Fibroblast of skin of right quadriceps (primary cell): ENCODE measurements around the gene PSMB8.

ENCODE experiments used
- DNase-seq: peaks from one replicate; pipeline ENCODE4 v3.0.0-alpha.2; 2013

The PSMB8 gene

DNA sequence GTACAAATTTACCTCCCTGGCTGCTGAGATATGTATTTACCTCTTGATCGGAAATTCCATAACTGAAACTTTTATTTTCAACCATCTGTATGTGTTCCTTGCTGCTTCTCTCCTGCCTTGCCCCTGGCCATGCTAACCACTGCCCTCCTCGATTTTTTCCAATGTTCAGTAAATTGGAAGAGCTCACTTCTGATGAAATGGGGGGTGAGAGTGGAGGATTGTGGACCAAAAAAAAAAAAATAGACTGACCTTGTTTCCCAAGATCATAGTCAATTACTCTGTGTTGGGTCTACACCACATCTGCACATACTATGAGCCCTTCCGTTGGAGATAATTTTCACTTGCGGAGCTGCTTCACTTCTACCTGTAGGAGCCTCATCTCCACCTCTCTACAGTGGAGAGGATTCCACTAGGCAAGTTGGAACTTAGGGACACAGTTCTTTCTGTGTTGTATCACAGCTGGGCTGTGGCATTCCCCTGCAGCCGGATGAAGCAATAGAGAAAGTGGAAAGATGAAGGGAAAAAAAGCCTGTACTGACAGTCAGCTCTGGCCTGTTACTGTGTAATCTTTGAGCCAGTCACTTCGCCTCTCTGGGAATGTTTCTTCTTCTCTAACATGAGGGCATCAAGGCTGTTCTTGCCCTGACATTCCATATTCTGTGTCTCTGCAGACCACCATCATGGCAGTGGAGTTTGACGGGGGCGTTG lies 11.8 kb upstream of the PSMB8 start:
- no peak for DNase-seq

DNA sequence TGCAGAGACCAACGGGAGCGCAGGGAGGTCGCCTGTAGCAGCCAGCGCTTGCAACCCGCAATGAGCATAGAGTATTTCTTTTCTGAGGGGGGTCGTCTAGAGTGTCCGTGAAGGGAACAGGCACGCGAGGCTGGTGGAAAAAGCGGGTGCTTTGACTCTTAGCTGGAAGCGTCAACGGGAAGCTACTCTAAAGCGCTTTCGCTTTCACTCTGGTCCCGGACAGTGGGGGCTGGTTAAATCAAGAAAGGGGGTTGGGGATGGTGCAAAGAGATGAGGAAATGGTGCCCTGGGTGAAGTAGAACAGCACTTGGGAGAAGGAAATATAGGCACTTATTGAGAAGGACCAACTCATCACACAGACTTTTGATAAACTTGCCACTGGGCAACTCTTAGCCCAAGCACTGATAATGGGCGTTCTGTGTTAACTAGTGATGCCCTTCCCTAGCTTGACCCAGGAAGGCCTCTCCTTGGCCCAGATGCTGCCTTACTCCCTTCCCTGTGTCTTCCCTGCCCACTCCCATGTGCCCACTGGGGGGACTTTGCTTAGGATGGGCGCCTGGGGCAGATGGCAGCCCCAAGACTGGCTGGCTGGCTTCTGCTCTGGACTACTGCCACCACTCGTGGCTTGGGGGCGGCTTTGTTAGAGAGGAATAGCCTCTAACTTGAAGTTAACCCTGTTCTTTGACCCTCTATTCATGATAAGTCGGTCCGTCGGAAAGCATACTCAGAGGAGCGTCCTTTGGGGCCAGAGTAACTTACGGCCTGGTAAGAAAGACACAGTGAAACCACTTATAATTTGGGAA lies 10.7 kb upstream of the PSMB8 start:
- peak; percentile 21 for DNase-seq

DNA sequence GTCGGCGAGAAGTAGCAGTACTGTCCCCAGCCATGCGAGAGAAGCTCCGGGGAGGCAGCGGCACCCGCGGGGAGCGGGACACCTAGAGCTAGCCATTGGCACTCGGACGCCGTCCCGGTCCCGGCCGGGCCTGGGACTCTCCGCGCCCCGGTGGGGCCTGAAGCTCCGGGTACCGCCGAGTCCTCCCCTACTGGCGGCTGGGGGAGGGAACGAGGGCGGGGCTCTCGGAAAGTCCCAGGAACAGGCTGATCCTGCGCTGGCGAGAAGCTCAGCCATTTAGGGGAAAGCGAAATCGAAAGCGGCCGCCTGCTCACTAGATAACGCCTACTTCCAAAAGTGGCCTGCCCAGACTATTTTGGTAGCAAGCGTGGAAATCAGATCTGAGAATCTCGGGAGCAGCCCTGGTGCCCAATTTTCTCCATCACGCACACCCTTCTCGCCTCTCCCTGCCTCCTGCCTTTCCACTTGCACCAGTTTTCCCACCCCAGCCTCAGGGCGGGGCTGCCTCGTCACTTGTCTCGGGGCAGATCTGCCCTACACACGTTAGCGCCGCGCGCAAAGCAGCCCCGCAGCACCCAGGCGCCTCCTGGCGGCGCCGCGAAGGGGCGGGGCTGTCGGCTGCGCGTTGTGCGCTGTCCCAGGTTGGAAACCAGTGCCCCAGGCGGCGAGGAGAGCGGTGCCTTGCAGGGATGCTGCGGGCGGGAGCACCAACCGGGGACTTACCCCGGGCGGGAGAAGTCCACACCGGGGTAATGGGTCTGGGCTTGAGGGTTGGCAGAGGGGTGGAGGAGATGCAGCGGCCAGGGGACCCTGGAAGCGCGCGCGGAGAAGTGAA lies 9.9 kb upstream of the PSMB8 start, which contains the start of the genes PSMB9 and TAP1:
TSS of gene PSMB9 (plus strand) at position 652 of the 835 bp plus-strand sequence. CDS start at position 690, 38 bp downstream.
TSS of gene TAP1 (minus strand) at position 164 of the 835 bp plus-strand sequence. CDS start at position 96, 68 bp downstream.
- peak; percentile 89 for DNase-seq

DNA sequence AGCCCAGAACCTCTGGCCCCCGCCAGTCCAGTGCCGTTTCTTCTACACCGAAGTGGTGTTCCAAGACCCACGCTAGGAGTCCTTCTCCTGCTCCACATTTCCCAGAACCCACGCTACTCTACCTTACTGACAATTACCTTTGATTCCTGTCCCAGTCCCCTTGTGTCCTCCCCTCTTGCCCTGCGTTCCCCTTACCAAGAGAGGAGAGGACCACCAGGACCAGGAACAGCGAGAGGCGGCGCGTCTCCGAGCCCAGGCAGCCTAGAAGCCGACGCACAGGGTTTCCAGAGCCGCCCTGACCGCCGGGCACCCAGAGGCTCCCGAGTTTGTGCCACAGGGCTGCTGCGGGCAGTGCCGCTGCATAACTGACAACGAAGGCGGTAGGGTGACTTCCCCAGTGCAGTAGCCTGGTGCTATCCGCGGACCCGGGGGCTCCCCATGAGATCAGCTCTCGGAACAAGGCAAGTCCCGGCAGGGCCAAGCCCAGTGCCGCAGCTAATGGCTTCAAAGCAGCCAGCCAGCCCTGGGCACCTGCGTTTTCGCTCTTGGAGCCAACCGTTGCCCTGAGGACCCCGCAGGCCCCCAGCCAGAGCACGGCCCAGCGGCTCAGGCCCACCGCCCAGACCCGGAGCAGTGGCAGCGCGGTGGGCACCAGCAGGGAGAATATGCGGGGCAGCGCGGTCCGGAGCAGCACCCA lies 9.1 kb upstream of the PSMB8 start:
- peak; percentile 15 for DNase-seq

DNA sequence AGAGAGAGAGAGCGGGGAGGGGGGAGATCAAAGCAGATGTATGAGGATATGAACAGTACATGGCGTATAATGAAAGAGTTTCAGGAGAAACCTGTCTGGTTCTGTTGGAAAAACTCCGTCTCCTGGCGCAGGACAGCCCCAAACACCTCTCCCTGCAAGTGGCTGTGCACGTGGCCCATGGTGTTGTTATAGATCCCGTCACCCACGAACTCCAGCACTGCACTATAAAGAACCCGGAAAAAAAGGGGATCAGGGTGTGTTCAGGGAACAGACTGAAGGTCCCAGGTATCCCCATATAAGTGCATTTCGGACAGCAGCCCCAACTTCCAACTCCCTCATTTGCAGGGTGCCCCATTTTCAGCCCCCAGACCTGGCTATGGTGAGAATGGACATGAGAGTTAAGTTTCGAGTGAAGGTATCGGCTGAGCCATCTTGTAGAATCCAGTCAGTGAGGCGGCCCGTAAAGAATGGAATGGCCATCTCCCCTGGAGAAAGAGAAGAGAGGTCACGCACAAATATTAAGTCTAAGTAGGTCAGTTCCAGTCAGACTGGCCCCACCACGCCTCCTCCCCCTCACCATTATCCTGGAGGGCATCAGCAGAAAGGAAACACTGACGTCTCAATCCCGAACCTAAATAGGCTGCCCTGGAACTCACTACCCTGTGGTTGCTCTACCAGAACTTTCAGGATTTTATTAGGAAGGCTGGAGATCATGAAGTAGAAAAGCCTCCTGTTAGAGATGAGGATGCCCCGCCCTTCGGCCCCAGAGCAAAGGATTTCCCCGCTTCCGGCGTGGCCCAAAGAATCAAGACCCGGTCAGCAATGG lies 8.4 kb upstream of the PSMB8 start:
- DNase-seq = no peak

DNA sequence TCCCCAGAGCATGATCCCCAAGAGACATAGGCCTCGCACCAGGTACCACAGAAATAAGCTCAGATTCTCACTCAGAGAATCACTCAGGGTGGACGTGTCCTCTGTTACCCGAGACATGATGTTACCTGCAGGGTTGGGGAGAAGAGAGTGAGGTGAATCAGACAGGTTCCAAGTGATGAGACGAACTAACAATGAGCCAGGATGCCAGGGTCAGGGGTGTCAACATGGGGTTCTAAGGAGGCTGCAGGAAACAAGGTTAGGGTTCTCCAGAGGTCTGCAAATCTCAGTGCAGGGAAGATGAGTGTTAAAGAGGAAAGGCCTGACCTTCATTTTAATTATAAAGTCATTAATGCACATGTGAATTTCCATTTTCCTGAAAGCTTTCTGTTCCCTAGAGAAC lies 7.2 kb upstream of the PSMB8 start:
- no peak for DNase-seq

DNA sequence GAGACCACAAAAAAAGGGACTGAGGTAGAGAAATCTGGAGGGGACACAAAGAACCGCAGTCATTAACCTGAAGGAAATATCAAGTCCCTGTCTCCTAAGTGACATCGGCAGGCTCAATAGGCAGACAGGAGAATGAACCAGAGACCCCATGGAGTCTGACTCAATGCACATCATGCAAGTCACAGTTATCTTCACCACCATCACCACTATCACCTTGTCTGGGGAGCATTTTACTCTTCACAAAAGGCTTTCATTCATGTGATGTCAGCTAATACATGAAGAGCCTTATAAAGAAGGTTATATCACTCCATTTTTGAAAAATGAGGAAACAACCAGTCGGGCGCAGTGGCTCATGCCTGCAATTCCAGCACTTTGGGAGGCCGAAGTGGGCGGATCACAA lies 5.3 kb upstream of the PSMB8 start:
- no peak for DNase-seq

DNA sequence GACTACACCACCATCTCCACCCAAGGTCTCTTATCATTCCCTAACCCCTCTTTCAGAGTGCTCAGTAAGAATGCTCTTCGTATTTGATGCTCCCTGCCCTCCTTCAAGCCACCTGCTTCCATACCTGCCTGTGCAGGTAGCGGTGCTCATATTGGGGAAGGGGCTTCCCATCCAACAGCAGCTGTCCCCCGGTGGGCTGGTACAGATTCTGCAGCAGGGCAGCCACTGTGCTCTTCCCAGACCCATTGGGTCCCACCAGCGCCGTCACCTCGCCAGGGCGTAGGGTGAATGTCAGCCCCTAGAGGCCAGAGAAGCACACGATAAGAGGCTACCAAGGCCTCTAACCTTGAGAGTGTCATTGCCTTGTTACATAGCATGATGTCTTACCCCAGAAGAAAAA lies 3.9 kb upstream of the PSMB8 start:
- DNase-seq = no peak

DNA sequence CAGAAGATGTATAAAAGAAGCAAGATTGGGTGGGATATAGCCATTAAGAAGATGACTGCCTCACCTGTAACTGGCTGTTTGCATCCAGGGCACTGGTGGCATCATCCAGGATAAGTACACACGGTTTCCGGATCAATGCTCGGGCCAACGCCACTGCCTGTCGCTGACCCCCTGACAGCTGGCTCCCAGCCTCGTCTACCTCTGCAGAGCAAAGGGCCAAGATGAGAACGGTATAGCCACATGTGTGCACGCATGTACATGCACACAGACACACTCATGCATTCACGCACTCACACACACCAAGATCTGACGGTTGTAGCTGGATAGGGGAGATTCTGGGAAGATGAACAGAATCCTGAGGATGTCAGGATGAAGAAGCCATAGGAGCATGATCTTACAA lies 3.2 kb upstream of the PSMB8 start:
- no peak for DNase-seq

DNA sequence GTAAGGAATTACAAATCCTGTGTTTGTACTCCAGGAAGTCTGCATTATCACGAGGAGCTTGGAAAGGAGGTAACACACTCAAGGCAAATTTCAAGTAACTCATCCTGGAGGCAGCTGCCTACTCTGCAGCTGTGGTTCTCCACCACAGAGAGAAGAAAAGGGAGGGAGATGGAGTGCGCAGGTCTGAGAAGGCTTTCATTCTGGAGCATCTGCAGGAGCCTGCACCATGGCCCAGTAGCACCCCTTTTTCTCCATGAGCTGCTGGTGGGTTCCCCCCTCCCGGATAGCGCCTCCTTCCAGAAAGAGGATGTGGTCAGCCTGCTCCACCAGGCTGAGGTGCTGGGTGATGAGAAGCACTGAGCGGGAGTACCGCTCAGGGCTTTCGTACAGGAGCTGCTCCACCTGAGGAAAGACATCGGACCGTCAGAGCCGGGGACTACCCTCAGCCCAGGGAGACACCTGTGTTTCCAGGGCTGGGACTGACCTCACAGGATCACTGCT lies 1.6 kb upstream of the PSMB8 start:
- DNase-seq = no peak

DNA sequence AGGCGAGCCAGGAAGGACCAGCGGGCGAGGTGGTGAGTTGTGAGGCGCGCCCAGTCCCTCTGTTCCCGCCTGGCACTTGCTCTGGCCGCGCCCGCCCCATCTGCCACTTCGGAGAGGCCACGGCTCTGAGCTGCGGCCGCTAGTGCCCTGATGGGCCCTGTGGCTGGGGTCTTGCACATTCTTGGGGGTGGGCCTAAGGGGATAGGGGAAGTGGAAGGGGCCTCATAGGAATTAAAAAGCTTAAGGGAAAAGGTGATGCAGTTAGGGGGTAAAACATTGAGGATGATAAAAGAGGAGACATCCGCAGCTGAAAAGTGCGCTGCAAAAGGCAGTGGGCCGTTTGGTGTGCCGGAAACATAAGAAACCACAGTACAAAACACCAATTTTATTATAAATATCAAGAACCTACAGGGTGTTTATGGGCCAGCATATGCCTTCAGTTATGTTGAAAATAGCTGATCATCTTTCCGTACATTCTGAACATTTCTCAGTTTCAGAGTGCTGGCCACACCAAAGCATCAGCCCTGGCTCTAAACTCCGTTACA lies 1.1 kb upstream of the PSMB8 start:
- DNase-seq = no peak

DNA sequence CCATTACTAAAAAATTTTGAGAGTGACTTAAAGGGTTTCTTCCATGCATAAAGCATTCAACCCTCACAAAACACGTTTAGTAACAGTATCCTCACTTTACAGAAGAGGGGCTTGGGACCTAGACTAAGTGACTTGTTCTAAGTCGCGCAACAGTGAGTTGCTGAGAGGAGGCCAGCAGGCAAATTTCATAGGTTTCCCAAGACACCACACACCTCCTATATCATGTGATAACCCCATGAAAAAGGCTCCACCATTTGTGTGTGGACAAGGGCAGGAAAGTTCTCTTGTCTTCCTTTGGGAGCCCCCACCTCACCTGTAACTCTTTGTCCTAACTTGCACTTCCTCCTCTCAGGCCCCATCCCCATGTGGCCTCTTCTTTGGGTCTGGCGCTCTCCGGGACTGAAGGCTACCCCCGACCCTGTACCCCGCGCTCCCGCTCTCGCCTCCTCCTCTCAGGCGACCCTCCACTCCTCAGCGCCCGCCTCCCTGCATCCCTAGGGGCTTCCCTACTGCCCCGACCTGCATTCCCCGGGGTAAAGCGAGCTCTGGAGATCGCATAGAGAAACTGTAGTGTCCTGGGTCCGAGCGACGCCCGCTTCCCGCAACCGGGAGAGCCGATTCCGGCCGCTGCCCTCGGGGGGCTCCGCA lies 392 bp downstream of the PSMB8 start:
- no peak for DNase-seq

DNA sequence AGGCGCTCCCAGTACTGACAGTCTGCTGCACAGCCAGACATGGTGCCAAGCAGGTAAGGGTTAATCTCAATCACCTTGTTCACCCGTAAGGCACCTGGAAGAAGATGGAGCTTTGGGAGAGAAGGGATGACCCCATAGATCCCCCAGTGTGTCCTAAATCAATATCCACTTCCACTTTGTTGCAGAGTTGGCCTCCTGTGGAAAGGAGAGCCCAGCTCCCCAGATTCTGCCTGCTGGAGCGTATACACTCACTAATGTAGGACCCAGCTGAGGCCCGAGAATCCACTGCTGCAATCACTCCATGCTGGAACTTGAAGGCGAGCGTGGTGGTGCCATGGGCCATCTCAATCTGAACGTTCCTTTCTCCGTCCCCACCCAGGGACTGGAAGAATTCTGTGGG lies 1.2 kb downstream of the PSMB8 start:
- no peak for DNase-seq

DNA sequence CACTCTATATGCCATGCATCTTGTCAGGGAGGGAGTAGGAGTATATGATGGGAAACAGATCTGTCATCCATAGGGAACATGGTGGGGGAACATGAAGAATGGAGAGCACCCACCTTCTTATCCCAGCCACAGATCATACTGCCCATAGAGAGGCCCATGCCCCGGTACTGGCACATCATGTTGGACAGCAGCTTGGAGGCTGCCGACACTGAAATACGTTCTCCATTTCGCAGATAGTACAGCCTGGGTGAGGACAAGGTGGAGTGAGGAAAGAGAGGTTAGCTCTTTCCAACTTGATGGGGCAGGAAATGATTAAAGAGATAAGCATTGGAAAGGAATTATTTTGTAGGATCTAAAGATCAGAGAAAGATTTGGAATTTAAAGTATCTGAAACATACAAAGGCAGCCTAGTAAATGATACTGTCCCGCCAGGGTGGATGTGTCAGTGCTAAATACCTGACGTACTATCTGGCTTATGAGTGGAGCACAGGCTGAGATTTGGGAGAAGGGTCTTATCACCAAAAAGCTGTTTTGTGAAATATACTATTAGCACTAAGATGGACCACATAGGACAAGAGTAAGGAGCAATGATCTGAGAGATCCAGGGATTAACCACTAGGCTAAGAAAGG lies 1.7 kb downstream of the PSMB8 start:
- DNase-seq = no peak

DNA sequence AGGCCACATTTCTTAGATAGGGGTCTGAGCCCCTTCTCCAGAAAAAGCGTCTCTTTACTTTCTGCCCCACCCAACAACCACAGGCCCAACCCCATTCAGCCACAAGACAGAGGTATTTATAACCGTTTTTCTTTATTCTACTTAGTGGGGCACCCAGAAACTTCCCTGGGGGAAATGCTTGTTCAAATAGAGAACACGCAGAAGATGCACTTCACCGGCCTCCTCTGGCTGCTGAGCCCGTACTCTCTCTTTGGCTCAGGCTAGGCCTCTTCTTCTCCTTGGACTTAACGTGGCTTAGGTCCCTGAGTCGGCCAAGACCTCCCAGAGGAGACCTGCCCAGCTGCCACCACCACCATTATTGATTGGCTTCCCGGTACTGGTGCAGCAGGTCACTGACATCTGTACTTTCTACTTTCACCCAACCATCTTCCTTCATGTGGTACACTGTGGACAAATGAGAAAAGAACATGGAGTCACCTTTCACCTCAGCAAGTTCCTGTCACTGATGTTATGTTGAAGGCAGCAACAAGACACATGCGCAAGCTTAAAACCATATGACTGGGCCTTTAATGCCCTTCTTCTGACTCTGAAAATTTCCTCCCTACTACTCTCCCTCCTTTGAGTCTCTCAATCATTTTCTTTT lies 3.1 kb downstream of the PSMB8 start:
- DNase-seq = no peak

DNA sequence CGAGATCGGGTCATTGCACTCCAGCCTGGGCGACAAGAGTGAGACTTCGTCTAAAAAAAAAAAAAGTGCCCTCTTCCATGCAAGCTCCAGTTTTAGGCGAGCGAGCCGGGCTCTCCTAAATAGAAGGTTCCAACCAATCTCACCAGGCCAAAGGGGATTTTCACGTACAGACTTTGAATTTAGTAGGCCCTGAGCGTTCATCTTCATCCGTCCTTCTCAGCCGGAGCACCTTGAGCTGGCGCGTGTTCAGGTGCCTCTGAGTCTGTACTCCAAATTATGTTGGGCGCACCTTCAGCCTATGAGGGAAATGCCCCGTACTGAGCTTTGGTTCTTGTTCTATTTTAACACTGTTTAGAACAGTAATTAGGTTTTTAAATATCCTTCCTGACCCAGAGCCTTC lies 4.5 kb downstream of the PSMB8 start:
- DNase-seq = no peak

DNA sequence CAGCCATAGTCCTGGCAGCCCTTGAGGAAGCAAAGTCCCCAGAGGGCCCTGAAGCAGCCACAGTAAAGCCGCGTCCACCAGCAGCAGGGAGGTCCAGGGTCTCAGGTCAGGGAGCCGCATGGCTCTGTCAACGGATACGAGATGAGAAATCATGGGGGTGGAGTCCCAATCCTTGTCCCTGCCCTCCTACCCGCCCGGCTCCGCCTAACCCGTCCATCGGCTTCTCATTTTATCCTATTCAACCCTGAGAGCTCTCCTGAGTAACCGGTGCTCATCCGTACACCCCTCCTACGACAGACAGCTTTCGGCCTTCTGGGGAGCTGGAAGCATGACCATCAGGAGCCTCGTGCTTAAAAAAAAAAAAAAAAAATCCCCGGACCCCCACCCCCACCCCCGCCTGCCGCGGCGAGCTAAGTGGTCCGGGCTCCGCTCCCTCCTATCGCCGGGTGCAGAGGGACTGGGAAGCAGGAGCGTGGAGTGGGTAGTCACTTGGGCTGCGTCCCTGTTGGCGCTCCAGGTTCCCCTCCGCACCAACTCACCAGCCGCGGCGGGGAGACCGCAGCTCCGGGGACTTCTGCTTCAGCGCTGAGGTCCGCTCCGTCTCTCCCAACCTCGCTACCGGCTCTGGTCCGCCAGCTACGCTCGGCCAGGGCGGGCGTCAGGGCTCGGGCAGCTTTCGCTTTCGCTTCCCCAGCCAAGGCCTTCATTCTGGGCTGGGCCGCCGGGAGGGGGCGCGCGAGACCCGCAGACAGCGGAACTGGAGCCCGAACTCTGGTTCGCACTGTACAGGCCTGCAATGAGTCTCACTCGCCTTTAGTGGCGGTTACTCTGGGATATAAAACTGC lies 5.5 kb downstream of the PSMB8 start, which contains the start of gene TAP2:
TSS of gene TAP2 (minus strand) at position 626 of the 845 bp plus-strand sequence. CDS start at position 120, 506 bp downstream.
- DNase-seq = peak; percentile 89

DNA sequence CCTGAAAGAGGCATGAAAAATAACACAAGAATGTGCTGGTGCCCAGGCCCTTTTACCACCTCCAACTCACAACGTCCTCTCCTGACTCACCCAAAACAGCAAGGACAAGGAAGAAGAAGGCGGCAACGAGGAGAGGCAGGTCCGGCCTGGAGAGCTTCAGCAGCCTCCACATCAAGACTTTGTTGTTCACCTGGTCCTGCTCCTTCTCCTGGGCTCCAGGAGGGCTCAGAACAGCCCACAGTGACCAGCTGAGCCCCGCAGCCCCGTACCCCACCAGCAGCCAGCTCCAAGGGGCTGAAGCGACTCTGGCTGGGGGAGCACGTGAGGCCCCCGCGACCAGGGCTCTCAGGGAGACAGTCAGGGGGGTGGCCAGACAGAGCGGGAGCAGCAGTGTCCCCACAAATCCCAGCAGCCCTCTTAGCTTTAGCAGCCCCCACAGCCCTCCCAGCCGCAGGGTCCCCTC lies 6.2 kb downstream of the PSMB8 start:
- no peak for DNase-seq
